NOMO-1 treated with DMSO at 0.1 percent for 48 hours (cell line): ENCODE results near the gene LTF.
"Not testable (repeated sequence)": the region's sequence is repeated elsewhere in the genome, so short reads cannot be mapped to it uniquely, and the experiment has no call there.

Experiments used
- DNase-seq: peaks from one replicate; lab custom pipeline; 2025; ENCODE audit not compliant: unreplicated experiment; lab: John Stamatoyannopoulos, UW

LTF gene

GRCh38 chr3:46464326-46465195 is at the start of gene LTF:
TSS of gene LTF (minus strand) at chr3:46464905. CDS start at chr3:46464867, 38 bp downstream.
- DNase-seq: no peak

GRCh38 chr3:46512191-46512749 is 47.6 kb upstream of the LTF start:
- DNase-seq: peak; percentile 77

DNA sequence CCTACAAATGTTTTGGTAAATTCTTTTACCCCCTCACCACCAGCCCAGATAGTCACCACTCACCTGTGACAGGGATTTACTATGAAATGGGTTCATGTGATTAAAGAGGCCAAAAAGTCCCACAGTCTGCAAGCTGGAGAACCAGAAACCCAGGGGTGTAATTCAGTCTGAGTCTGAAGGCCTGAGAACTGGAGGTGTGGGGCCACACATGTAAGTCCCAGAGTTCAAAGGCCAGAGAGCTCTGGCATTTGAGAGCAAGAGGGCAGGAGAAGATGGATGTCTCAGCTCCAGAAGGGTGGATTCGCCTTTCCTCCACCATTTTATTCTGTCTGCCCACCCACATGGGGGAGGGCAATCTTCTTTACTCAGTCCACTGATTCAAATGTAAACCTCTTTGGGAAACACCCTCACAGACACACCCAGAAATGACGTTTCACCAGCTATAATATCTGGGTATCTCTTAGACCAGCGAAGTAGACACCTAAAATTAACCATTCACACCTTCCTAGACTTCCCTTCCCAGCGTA is 45.0 kb upstream of the LTF start:
- no peak for DNase-seq

GRCh38 chr3:46508850-46509591 is 44.3 kb upstream of the LTF start:
- DNase-seq: no peak

DNA sequence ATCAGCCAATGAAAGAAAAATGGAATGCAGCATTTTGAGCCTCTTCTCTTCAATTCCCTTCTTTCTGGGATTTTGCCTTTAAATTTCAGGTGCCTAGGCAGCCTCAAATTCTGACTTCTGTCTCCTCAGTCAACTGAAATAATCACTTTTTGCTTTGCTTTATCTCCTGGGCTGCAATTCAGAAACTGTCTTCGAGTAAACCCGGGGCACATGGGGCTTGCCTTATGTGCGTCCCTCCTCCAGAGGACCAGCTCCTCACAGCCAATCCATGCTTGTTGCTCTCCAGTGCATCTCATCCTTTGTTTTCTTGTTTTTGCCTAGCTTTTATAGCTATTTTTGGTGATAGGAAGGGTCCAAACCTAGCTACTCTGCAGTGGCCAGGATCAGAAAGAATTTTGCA is 41.8 kb upstream of the LTF start:
- DNase-seq: no peak

DNA sequence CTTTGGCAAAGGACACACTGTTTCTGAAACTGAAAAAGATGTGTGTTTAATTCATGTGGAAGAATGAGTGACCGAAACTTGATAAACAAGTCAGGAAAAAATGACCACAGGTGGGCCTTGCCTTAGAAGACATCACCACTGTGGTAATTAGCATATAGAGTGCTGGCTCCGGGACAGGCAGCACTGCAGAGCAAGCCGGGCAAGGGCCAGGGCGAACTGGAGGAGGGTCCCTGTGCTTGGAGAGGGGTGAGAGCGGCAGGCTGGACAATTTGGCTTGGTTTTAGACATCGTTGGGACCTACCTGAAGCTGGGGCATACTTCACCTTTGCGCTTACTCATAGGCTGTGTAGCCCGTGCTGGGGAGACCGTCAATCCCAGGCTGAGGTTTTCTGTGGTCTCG is 41.2 kb upstream of the LTF start:
- DNase-seq: no peak

GRCh38 chr3:46504789-46505188 is 40.1 kb upstream of the LTF start:
- DNase-seq: no peak

GRCh38 chr3:46503200-46503874 is 38.6 kb upstream of the LTF start:
- peak; percentile 6 for DNase-seq

DNA sequence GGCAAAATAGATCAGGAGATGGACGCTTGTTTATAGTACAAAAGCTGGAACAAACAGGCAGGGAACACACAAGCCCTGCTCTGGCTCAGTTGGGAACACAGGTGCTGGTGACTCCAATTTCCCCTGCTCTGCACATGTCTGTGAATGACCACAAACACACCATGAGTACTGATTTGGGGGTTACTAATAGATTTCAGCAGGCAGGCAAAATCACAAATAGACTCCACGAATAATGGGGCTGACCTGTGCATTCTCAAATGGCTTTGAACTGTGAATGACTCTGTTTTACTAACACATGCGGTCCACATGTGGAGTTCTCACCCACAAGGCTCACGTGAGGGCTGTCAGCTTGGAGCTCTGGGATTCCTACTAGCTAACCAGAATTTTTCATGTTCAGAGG is 37.0 kb upstream of the LTF start:
- DNase-seq: no peak

- DNase-seq: peak; percentile 79
Observed at GRCh38 chr3:46500656-46501635, 36.2 kb upstream of the LTF start.

GRCh38 chr3:46498916-46499519 is 34.3 kb upstream of the LTF start:
- no peak for DNase-seq

DNA sequence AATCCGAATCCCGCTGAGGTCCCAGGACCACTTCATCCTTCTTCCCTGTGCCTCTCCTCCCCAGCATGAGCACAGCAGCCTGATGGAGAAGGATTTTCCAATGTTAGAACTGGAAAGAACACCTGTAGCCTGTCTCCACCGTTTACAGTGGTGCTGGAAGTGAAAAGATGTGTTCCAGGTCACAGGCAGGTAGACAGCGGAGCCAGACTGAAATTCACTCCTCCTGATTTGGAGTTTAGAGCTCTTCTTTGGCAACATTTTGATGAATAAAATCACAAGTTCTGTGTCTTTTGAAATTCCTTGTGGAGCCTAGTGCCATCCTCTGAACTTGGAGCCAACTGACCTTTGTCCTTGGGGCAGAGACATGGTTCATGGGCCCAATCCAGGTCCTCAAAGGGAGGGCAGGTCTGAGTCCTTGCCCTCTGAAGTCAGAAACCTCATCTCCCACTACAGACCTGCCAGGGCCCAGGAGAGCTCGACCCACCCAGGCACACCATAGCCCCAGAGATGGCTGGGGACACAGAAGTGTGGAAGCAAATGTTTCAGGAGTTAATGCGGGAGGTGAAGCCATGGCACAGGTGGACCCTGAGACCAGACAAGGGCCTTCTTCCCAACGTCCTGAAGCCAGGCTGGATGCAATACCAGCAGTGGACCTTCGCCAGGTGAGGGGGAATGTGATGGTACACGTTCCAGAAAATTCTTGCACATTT is 33.0 kb upstream of the LTF start, which contains the start of gene RTP3:
Gene RTP3, plus strand, starts transcription at position 421 of the 710 bp plus-strand sequence. Its CDS starts 87 bp downstream, at position 508.
- DNase-seq: no peak

DNA sequence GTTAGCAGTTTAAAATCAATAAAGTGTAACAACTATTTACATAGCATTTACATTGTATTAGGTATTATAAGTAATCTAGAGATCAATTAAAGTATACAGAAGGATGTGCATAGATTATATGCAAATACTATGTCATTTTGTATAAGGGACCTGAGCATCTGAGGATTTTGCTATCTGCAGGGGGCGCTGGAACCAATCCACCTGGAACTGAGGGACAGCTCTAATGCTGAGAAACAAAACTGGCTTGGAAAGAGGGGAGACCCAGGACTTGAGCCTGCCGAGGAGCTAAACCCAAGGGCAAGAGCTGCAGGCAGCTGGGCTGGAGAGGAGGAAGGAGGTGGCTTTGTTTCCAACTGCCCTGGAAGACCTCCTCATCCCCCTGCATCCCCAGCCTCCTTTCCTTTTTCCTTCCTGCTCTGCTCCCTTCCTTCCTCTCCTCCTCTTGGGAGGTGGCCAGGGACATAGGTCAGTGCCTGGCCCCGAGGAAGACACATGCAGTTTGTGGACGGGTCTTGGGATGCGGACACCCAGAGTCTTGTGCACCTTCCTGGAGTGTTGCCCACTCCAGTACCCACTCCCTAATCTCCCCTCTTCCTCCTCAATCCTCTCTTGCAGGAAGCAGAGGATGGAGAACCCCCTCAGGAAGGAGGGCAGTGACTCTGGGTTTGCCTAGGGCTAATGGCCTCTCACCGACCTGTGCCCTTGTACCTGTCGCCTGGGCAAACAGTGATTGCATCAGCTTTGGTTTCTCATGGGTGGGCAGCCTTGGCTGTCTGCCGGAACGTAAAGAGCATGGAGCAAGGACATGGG is 32.2 kb upstream of the LTF start:
- peak; percentile 30 for DNase-seq

- no peak for DNase-seq
Observed at GRCh38 chr3:46495901-46496456, 31.3 kb upstream of the LTF start.

GRCh38 chr3:46494491-46494890 is 29.8 kb upstream of the LTF start:
- not testable (repeated sequence) for DNase-seq

GRCh38 chr3:46492890-46493547 is 28.3 kb upstream of the LTF start:
- DNase-seq: no peak
